HG02938 (cell line): ENCODE results near the gene DPEP2.
A peak's percentile ranks its signal among the peaks of the same experiment; 100 is the strongest.
"Not testable (repeated sequence)": the region's sequence is repeated elsewhere in the genome, so short reads cannot be mapped to it uniquely, and the experiment has no call there.

ENCODE experiments used
- ATAC-seq: cut with Tn5 transposase; IDR thresholded peaks from one replicate; pipeline ENCODE4 v1.9.1; 2021; ENCODE audit warnings: mild to moderate bottlenecking, moderate library complexity; ENCODE audit not compliant: unreplicated experiment

DPEP2 gene

GRCh38 chr16:67998779-67999688 lies at the start of gene DPEP2:
Gene DPEP2, minus strand, starts transcription at chr16:67999484. Its CDS starts 6,272 bp downstream, at chr16:67993212.
- not testable (repeated sequence) for ATAC-seq

- no peak for ATAC-seq
Observed at GRCh38 chr16:68047987-68048386, 48.7 kb upstream of the DPEP2 start.

- no peak for ATAC-seq
Observed at GRCh38 chr16:68046106-68046505, 46.8 kb upstream of the DPEP2 start.

GRCh38 chr16:68041783-68042182 lies 42.5 kb upstream of the DPEP2 start:
- no peak for ATAC-seq

- ATAC-seq: peak; percentile 62
Observed at GRCh38 chr16:68040506-68041288, 41.4 kb upstream of the DPEP2 start.

- no peak for ATAC-seq
Observed at GRCh38 chr16:68037841-68038597, 38.7 kb upstream of the DPEP2 start.

- no peak for ATAC-seq
Observed at GRCh38 chr16:68035227-68035626, 35.9 kb upstream of the DPEP2 start.

GRCh38 chr16:68033101-68033500 lies 33.8 kb upstream of the DPEP2 start:
- ATAC-seq: no peak

- ATAC-seq: no peak
Observed at GRCh38 chr16:68031951-68032350, 32.7 kb upstream of the DPEP2 start.

- ATAC-seq: not testable (repeated sequence)
Observed at GRCh38 chr16:68030108-68030507, 30.8 kb upstream of the DPEP2 start.

GRCh38 chr16:68028996-68029395 lies 29.7 kb upstream of the DPEP2 start:
- ATAC-seq: no peak

GRCh38 chr16:68022728-68023537 lies 23.6 kb upstream of the DPEP2 start, which contains the start of the genes DDX28 and DUS2:
Gene DDX28, minus strand, starts transcription at chr16:68023232. Its CDS starts 30 bp downstream, at chr16:68023202.
Gene DUS2, plus strand, starts transcription at chr16:68023284. Its CDS starts 14,740 bp downstream, at chr16:68038024.
- ATAC-seq: peak; percentile 77

GRCh38 chr16:68022278-68022727 lies 23.0 kb upstream of the DPEP2 start:
- no peak for ATAC-seq

GRCh38 chr16:68021490-68021889 lies 22.2 kb upstream of the DPEP2 start:
- ATAC-seq: no peak

- no peak for ATAC-seq
Observed at GRCh38 chr16:68019167-68019680, 19.9 kb upstream of the DPEP2 start.

GRCh38 chr16:68015681-68016080 lies 16.4 kb upstream of the DPEP2 start, which contains the start of gene DPEP2NB:
Gene DPEP2NB, minus strand, starts transcription at chr16:68015911. Its CDS starts 141 bp downstream, at chr16:68015770.
- no peak for ATAC-seq

- ATAC-seq: no peak
Observed at GRCh38 chr16:68013440-68013839, 14.2 kb upstream of the DPEP2 start.

- not testable (repeated sequence) for ATAC-seq
Observed at GRCh38 chr16:68009872-68010271, 10.6 kb upstream of the DPEP2 start.

GRCh38 chr16:68009157-68009735 lies 10.0 kb upstream of the DPEP2 start:
- no peak for ATAC-seq
